H1 (cell line): ENCODE data around the gene NMT1. TPM values are rescaled to one million over a fixed set of nuclear protein-coding genes. Genes with fewer than 3 reads are reported as not detected.

ENCODE experiments used
- CTCF ChIA-PET: fragments of 300-600 bp; sonication (Branson Sonifier 250); formaldehyde crosslinking; loops from one replicate; lab custom pipeline; 2021; ENCODE audit not compliant: partially characterized antibody; lab: Charles Lee
- POLR2A ChIA-PET: fragments of 300-600 bp; sonication (Branson Sonifier 250); formaldehyde crosslinking; loops from one replicate; lab custom pipeline; 2021; ENCODE audit warnings: inconsistent platforms; ENCODE audit not compliant: partially characterized antibody; lab: Charles Lee
- DNase-seq, 2 experiments: peaks; one replicate each; pipeline versions ENCODE4 v3.0.0 to v3.0.0-alpha.2; 2010 to 2022; ENCODE audit warnings: low spot score in 2 of 2, low read depth in 1 of 2, mixed read lengths in 1 of 2
- FAIRE-seq: peaks from 2 replicates; lab custom pipeline; 2011; peaks lifted over from hg19 to GRCh38; lab: Jason Lieb, UNC
- H2AFZ ChIP-seq: 2 replicates; pipeline ENCODE4 v1.8.1; 2012; ENCODE audit warnings: low read length, inconsistent platforms
- H2AK5ac ChIP-seq: 2 replicates; pipeline ENCODE4 v1.6.1; 2013; ENCODE audit warnings: low read depth, low read length
- H2BK120ac ChIP-seq: replicated peaks from 2 replicates; pipeline ENCODE3; 2013; ENCODE audit warnings: low read depth, low read length, inconsistent platforms
- H2BK12ac ChIP-seq: 2 replicates; pipeline ENCODE4 v1.6.1; 2013; ENCODE audit warnings: low read depth, low read length
- H2BK15ac ChIP-seq: 2 replicates; pipeline ENCODE4 v1.6.1; 2013; ENCODE audit warnings: low read length
- H2BK20ac ChIP-seq: 2 replicates; pipeline ENCODE4 v1.6.1; 2013; ENCODE audit warnings: low read length
- H2BK5ac ChIP-seq: 2 replicates; pipeline ENCODE4 v1.6.1; 2013; ENCODE audit warnings: low read depth, low read length
- H3K14ac ChIP-seq: 2 replicates; pipeline ENCODE4 v1.6.1; 2013; ENCODE audit warnings: inconsistent platforms; ENCODE audit not compliant: insufficient read length
- H3K18ac ChIP-seq: 2 replicates; pipeline ENCODE4 v1.6.1; 2013; ENCODE audit warnings: low read length; ENCODE audit errors: extremely low read depth
- H3K23ac ChIP-seq: 2 replicates; pipeline ENCODE4 v1.6.1; 2013; ENCODE audit warnings: inconsistent platforms; ENCODE audit not compliant: insufficient read length
- H3K23me2 ChIP-seq: 2 replicates; pipeline ENCODE4 v1.6.1; 2013; ENCODE audit warnings: low read depth, low read length
- H3K27ac ChIP-seq: 2 replicates; pipeline ENCODE4 v1.6.1; 2011; ENCODE audit warnings: low read depth, low read length, inconsistent platforms
- H3K27me3 ChIP-seq, 4 experiments: replicated peaks in 1 of 4; 1 replicate in 1 of 4; 2 replicates in 3 of 4; pipeline versions ENCODE4 v1.6.1 to v1.8.1; 2011 to 2013; ENCODE audit warnings: low read length in 3 of 4, mild to moderate bottlenecking in 3 of 4, inconsistent platforms in 2 of 4, mixed read lengths in 2 of 4, moderate library complexity in 1 of 4; ENCODE audit not compliant: control insufficient read depth in 3 of 4, insufficient read depth in 3 of 4; ENCODE audit errors: extremely low read depth in 1 of 4
- H3K36me3 ChIP-seq, 4 experiments: 2 replicates each; pipeline versions ENCODE4 v1.6.1 to v1.8.1; 2011 to 2013; ENCODE audit warnings: mild to moderate bottlenecking in 4 of 4, low read length in 3 of 4, moderate library complexity in 2 of 4, control low read depth in 1 of 4, inconsistent platforms in 1 of 4; ENCODE audit not compliant: insufficient read depth in 4 of 4, control insufficient read depth in 2 of 4
- H3K4ac ChIP-seq: replicated peaks from 2 replicates; pipeline ENCODE3; 2013; ENCODE audit warnings: low read length, low read depth, mixed read lengths, inconsistent platforms; ENCODE audit not compliant: insufficient read length
- H3K4me1 ChIP-seq, 4 experiments: replicated peaks in 1 of 4; 1 replicate in 1 of 4; 2 replicates in 3 of 4; pipeline versions ENCODE4 v1.6.1 to v1.8.1; 2011 to 2013; ENCODE audit warnings: low read length in 3 of 4, inconsistent platforms in 2 of 4, mixed read lengths in 1 of 4; ENCODE audit not compliant: insufficient read depth in 4 of 4, control insufficient read depth in 3 of 4
- H3K4me2 ChIP-seq, 2 experiments: 2 replicates each; pipeline versions ENCODE4 v1.6.1 to v1.8.1; 2011 to 2013; ENCODE audit warnings: low read depth in 2 of 2, low read length in 2 of 2, control low read depth in 1 of 2, inconsistent platforms in 1 of 2, mild to moderate bottlenecking in 1 of 2; ENCODE audit not compliant: insufficient read depth in 1 of 2
- H3K4me3 ChIP-seq, 4 experiments: fragments of 200-600, 300-600 bp in 1 of 4; sonication (generic), shearing (Covaris generic), sonication (Bioruptor Twin) in 1 of 4; 2 replicates each; pipeline versions ENCODE4 v1.5.1 to v1.8.1; 2011 to 2016; ENCODE audit warnings: low read length in 4 of 4, low read depth in 3 of 4, control low read depth in 2 of 4, inconsistent platforms in 2 of 4, mild to moderate bottlenecking in 2 of 4, mixed read lengths in 1 of 4, moderate library complexity in 1 of 4; ENCODE audit not compliant: insufficient read depth in 2 of 4; ENCODE audit errors: extremely low read depth in 1 of 4
- H3K56ac ChIP-seq: replicated peaks from 2 replicates; pipeline ENCODE3; 2013; ENCODE audit warnings: low read depth, mild to moderate bottlenecking, mixed read lengths, low read length, inconsistent platforms; ENCODE audit not compliant: insufficient read length
- H3K79me1 ChIP-seq: 2 replicates; pipeline ENCODE4 v1.6.1; 2013; ENCODE audit warnings: low read depth, low read length, control low read depth
- H3K79me2 ChIP-seq, 2 experiments: 2 replicates each; pipeline versions ENCODE4 v1.6.1 to v1.8.1; 2012 to 2013; ENCODE audit warnings: low read length in 2 of 2, mild to moderate bottlenecking in 2 of 2, inconsistent platforms in 1 of 2; ENCODE audit not compliant: insufficient read depth in 2 of 2, control insufficient read depth in 1 of 2
- H3K9ac ChIP-seq, 4 experiments: replicated peaks in 1 of 4; 1 replicate in 1 of 4; 2 replicates in 3 of 4; pipeline versions ENCODE4 v1.6.1 to v1.8.1; 2011 to 2013; ENCODE audit warnings: low read depth in 3 of 4, low read length in 3 of 4, control low read depth in 2 of 4, mild to moderate bottlenecking in 2 of 4, moderate library complexity in 2 of 4, inconsistent platforms in 1 of 4; ENCODE audit errors: extremely low read depth in 1 of 4
- H3K9me3 ChIP-seq, 2 experiments: 2 replicates each; pipeline versions ENCODE4 v1.6.1 to v1.8.1; 2012 to 2013; ENCODE audit warnings: mild to moderate bottlenecking in 2 of 2, moderate library complexity in 2 of 2, control low read depth in 1 of 2, inconsistent platforms in 1 of 2, low read depth in 1 of 2, low read length in 1 of 2, mixed read lengths in 1 of 2; ENCODE audit not compliant: insufficient read depth in 2 of 2
- H4K20me1 ChIP-seq, 2 experiments: replicated peaks in 1 of 2; 2 replicates each; pipeline versions ENCODE3 to v1.8.1; 2011 to 2013; ENCODE audit warnings: inconsistent platforms in 2 of 2, low read length in 2 of 2, mild to moderate bottlenecking in 1 of 2; ENCODE audit not compliant: insufficient read depth in 2 of 2, control insufficient read depth in 1 of 2
- H4K5ac ChIP-seq: 2 replicates; pipeline ENCODE4 v1.6.1; 2013; ENCODE audit warnings: low read length, low read depth, mixed read lengths, inconsistent platforms; ENCODE audit not compliant: insufficient read length
- H4K8ac ChIP-seq: 2 replicates; pipeline ENCODE4 v1.8.0; 2013; ENCODE audit warnings: mild to moderate bottlenecking, moderate library complexity, low read length, inconsistent platforms; ENCODE audit not compliant: insufficient read depth; ENCODE audit errors: extremely low read depth
- H4K91ac ChIP-seq: replicated peaks from 2 replicates; pipeline ENCODE3; 2013; ENCODE audit warnings: low read length, mixed read lengths, inconsistent platforms; ENCODE audit not compliant: insufficient read length
- ATF2 ChIP-seq: IDR thresholded peaks from 2 replicates; pipeline ENCODE4 v1.6.1; 2012; ENCODE audit warnings: low read length, inconsistent platforms
- EP300 ChIP-seq, 2 experiments: IDR thresholded peaks; 1 replicate in 1 of 2; 2 replicates in 1 of 2; pipeline ENCODE4 v1.6.1; 2011 to 2012; ENCODE audit warnings: low read depth in 2 of 2, low read length in 2 of 2, mild to moderate bottlenecking in 2 of 2, borderline replicate concordance in 1 of 2, inconsistent platforms in 1 of 2, moderate library complexity in 1 of 2
- KDM5A ChIP-seq: fragments of 200-600 bp; IDR thresholded peaks from 2 replicates; pipeline ENCODE4 v1.7.1; 2012; ENCODE audit warnings: mild to moderate bottlenecking, low read length, inconsistent platforms, mixed read lengths
- NANOG ChIP-seq: IDR thresholded peaks from 2 replicates; pipeline ENCODE4 v1.6.1; 2011; ENCODE audit warnings: low read length, low read depth, mild to moderate bottlenecking, inconsistent platforms; ENCODE audit not compliant: insufficient read depth, poor library complexity, severe bottlenecking
- POU5F1 ChIP-seq: IDR thresholded peaks from 2 replicates; pipeline ENCODE4 v1.6.1; 2011; ENCODE audit warnings: low read depth, mild to moderate bottlenecking, low read length, moderate library complexity
- RBBP5 ChIP-seq: IDR thresholded peaks from 2 replicates; pipeline ENCODE4 v1.7.1; 2012; ENCODE audit warnings: low read depth, mild to moderate bottlenecking, inconsistent platforms, low read length, moderate library complexity, borderline replicate concordance
- TAF1 ChIP-seq: IDR thresholded peaks from 2 replicates; pipeline ENCODE4 v1.6.1; 2011; ENCODE audit warnings: mild to moderate bottlenecking, low read depth, low read length
- TAF7 ChIP-seq: optimal IDR thresholded peaks from 2 replicates; pipeline ENCODE3; 2011; ENCODE audit warnings: low read depth, mild to moderate bottlenecking, inconsistent platforms, low read length, moderate library complexity, borderline replicate concordance
- WGBS, 2 experiments: shearing (Covaris generic) in 1 of 2; methylation state at CpG; one replicate each; pipeline versions ENCODE4 v1.1.6 to v1.1.7; 2013 to 2015; ENCODE audit warnings: low lambda C conversion rate in 2 of 2, mixed read lengths in 2 of 2, inconsistent platforms in 1 of 2, low coverage in 1 of 2, missing lambda C conversion rate in 1 of 2; ENCODE audit not compliant: insufficient replicate concordance in 2 of 2, insufficient coverage in 1 of 2, insufficient read length in 1 of 2; ENCODE audit errors: extremely low coverage in 1 of 2, missing lambda C conversion rate in 1 of 2; 5-methylcytosine and 5-hydroxymethylcytosine counted together
- polyA plus RNA-seq, 7 experiments: library from polyadenylated mRNA; depleted of rRNA in 3 of 7; stranded (reverse) in 5 of 7; unstranded in 2 of 7; fragments of >200 nt in 5 of 7; fragments of 200-250 nt in 2 of 7; gene quantifications; 1 replicate in 5 of 7; 2 replicates in 1 of 7; 4 replicates in 1 of 7; pipeline versions ENCODE4 v1.2.1 to v1.2.3, GENCODE V29; 2011 to 2013; ENCODE audit warnings: missing spikeins in 2 of 7, mixed read lengths in 2 of 7
- total RNA-seq: library from RNA; stranded (reverse); fragmentation: NEBNext Ultra II Directional; extraction: Animal tissue kit (Norgen Biotek cat#: 25700); gene quantifications from 2 replicates; pipeline ENCODE4 v1.2.1, GENCODE V29; 2021
- TF ChIP-seq, protein P1 (sequence below): IDR thresholded peaks from 2 replicates; pipeline ENCODE4 v1.6.1; 2012; ENCODE audit warnings: inconsistent platforms

Gene NMT1
- total and polyA plus RNA-seq, 2 of the 8 experiments (the other 6 are each of a cell fraction or from before 2014, with no cell fraction given) = 42.9 to 149 TPM

DNA sequence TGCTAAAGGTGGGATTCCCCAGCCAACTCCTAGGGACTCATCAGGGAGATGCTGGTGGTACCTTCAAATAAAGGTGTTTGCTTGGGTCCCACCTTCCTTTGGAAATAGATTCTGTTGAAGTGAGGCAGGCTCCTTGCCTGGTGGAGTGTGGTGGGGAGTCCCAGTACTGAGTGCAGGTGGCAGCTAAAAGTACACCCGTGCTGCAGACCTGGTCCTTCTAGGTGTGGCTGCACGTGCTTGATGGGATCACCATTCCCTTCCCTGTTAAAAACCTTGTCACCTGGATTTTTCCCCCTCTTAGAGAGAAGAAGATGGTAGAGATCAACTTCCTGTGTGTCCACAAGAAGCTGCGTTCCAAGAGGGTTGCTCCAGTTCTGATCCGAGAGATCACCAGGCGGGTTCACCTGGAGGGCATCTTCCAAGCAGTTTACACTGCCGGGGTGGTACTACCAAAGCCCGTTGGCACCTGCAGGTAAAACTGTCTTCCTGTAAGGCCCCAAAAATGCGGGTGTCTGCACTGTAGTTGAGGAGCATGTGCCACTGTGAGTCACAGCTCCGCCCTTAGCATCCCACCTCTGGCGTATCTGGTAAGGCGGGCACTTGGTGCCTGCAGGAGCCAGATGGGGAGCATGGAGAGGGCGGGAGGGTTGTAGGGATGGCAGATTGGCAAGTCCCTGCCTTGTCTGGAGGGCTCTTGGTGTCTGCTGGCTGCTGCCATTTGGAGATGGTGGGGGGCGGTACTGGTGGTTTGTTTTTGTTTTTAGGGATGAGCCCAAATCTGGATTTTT, 37.2 kb downstream of the NMT1 start:
- H2BK120ac ChIP-seq = no peak overlapping the region
- H3K14ac ChIP-seq = no peak overlapping the region
- no peak overlapping the region for H4K5ac ChIP-seq
- H3K79me2 ChIP-seq = no peaks in the 10 kb centered on the region
- POLR2A ChIA-PET = interaction anchor here (1.2 to 1.7 kb wide), 6 partner anchors 13 to 187 kb away, joined by 3 to 7 read pairs (median 4); no protein-coding TSS in a partner anchor
- peaks cover 0 to 9% of the 10 kb centered on the region in 2 experiments for H4K20me1 ChIP-seq
- no peak overlapping the region for H3K56ac ChIP-seq
- no peak for FAIRE-seq
- H3K27ac ChIP-seq = no peak overlapping the region
- no peak overlapping the region for H3K4me2 ChIP-seq
- H3K27me3 ChIP-seq = no peaks in the 10 kb centered on the region
- DNase-seq = no peak
- H3K79me1 ChIP-seq = no peaks in the 10 kb centered on the region; the same call in 1 of the 2 replicates
- H2BK20ac ChIP-seq = no peak overlapping the region
- no peaks in the 10 kb centered on the region for H3K23me2 ChIP-seq
- WGBS, 2 experiments = 92% methylated on average over 13 of the region's 13 CpGs; no CpG with 5 or more reads in 1 of the 2 experiments
- H3K36me3 ChIP-seq = peaks cover 31 to 63% (median 56%) of the 10 kb centered on the region in 4 experiments
- H2BK5ac ChIP-seq = no peak overlapping the region
- no peak overlapping the region for H4K8ac ChIP-seq
- no peaks in the 10 kb centered on the region; a peak in 1 of 7 replicates for H3K4me1 ChIP-seq
- no peak overlapping the region for H3K18ac ChIP-seq
- H4K91ac ChIP-seq = no peak overlapping the region
- no peak overlapping the region for H3K9ac ChIP-seq
- H2BK12ac ChIP-seq = no peak overlapping the region
- CTCF ChIA-PET = interaction anchor here (0.7 to 7.5 kb wide), 39 partner anchors 9 to 363 kb away, joined by 3 to 69 read pairs (median 5); partner anchors contain the start of genes ACBD4 and PLCD3
- H2BK15ac ChIP-seq = no peak overlapping the region
- H2AK5ac ChIP-seq = no peak overlapping the region
- no peak overlapping the region for H3K23ac ChIP-seq
- no peak overlapping the region for H2AFZ ChIP-seq
- H3K9me3 ChIP-seq = no peaks in the 10 kb centered on the region
- H3K4me3 ChIP-seq = no peak overlapping the region
- no peak overlapping the region for H3K4ac ChIP-seq
- no peak for TF ChIP-seq NANOG
- no peak for TF ChIP-seq KDM5A
- TF ChIP-seq RBBP5 = no peak
- no peak for TF ChIP-seq POU5F1
- TF ChIP-seq TAF1 = no peak
- no peak for TF ChIP-seq EP300 (IDR thresholded peaks at IDR 0.05; ENCODE audit: borderline replicate concordance in 1 of 2, low read depth in 2 of 2, low read length in 2 of 2)
- TF ChIP-seq TAF7 = no peak
- TF ChIP-seq, protein P1, sequence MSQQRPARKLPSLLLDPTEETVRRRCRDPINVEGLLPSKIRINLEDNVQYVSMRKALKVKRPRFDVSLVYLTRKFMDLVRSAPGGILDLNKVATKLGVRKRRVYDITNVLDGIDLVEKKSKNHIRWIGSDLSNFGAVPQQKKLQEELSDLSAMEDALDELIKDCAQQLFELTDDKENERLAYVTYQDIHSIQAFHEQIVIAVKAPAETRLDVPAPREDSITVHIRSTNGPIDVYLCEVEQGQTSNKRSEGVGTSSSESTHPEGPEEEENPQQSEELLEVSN = no peak
- TF ChIP-seq ATF2 = no peak
